Ovary (tissue), 9 donors: ENCODE measurements around the gene DHH. TPM values are rescaled to one million over a fixed set of nuclear protein-coding genes. Genes with fewer than 3 reads are reported as not detected.
A peak's percentile ranks its signal among the peaks of the same experiment; 100 is the strongest.

Experiments
- DNase-seq, 5 donors: peaks; one replicate each; pipeline ENCODE4 v3.0.0-alpha.2; 2019 to 2020
- H3K27ac ChIP-seq, 2 donors: fragments of 200-600 bp; one replicate each; pipeline versions ENCODE4 v1.5.1 to v1.8.0; 2019 to 2022
- H3K27me3 ChIP-seq: fragments of 200-600 bp; one replicate; pipeline ENCODE4 v1.8.0; 2022
- H3K36me3 ChIP-seq: fragments of 200-600 bp; sonication (generic); one replicate; pipeline ENCODE4 v1.5.1; 2019
- H3K4me1 ChIP-seq: one replicate; pipeline ENCODE4 v1.8.1; 2013; ENCODE audit warnings: mild to moderate bottlenecking, moderate library complexity; ENCODE audit not compliant: insufficient read depth
- H3K4me3 ChIP-seq: fragments of 200-600 bp; sonication (generic); one replicate; pipeline ENCODE4 v1.5.1; 2017
- H3K9me3 ChIP-seq, 2 donors: fragments of 200-600 bp in 1 of 2; sonication (generic) in 1 of 2; one replicate each; pipeline versions ENCODE4 v1.5.1 to v1.8.1; 2013 to 2019; ENCODE audit warnings: mild to moderate bottlenecking in 1 of 2, moderate library complexity in 1 of 2
- CTCF ChIP-seq, 3 donors: fragments of 450-650 bp in 2 of 3; fragments of 200-600 bp in 1 of 3; IDR thresholded peaks; one replicate each; pipeline versions ENCODE4 v1.5.1 to v1.8.0; 2016 to 2022; ENCODE audit warnings: antibody characterized with exemption in 3 of 3, mild to moderate bottlenecking in 1 of 3
- EP300 ChIP-seq: sonication (generic); formaldehyde crosslinking; IDR thresholded peaks from one replicate; pipeline ENCODE4 v1.6.1; 2017; ENCODE audit warnings: antibody characterized with exemption
- POLR2A ChIP-seq: fragments of 450-650 bp; IDR thresholded peaks from one replicate; pipeline ENCODE4 v1.6.1; 2017; ENCODE audit warnings: antibody characterized with exemption, mild to moderate bottlenecking, moderate library complexity
- WGBS, 3 donors: extraction: QIAGEN DNeasy Blood & Tissue Kit in 1 of 3; methylation state at CpG; one replicate each; pipeline versions ENCODE4 v1.1.5 to v1.1.7; 2013 to 2017; 5-methylcytosine and 5-hydroxymethylcytosine counted together
- intact Hi-C, 4 donors: fragments of 100-400 bp; cut with DNase I; formaldehyde crosslinking; loops; one replicate each; pipeline versions ENCODE4 v1.11.0 to v1.15.1; 2022 to 2023
- polyA plus RNA-seq, 2 donors: library from polyadenylated mRNA; stranded (reverse); fragments of 200-250 nt in 1 of 2; fragments of 350-450 nt in 1 of 2; fragmentation: Illumina TruSeq in 1 of 2; extraction: RNeasy Lipid Tissue Mini Kit (QIAGEN cat#74804) in 1 of 2; gene quantifications; one replicate each; pipeline ENCODE4 v1.2.3, GENCODE V29; 2013 to 2014
- total RNA-seq, 7 donors: library from RNA; depleted of rRNA in 2 of 7; stranded (reverse); fragments of >200 nt in 2 of 7; fragmentation: NEBNext Ultra II Directional in 3 of 7; extraction: Animal tissue kit (Norgen Biotek cat#: 25700) in 3 of 7; gene quantifications; one replicate each; pipeline versions ENCODE4 v1.1.0 to v1.2.4, GENCODE V29; 2016 to 2023
- donor health status: DM: no; HTN: no; CAD: no; lungs with moderate emphysema.
- donor health status: DM: no; HTN: no; CAD: no.
- donor health status: Bipolar disorder and iron deficiency.
- donor health status: DM: yes; HTN: yes; CAD: no.
- donor health status: DM: no; HTN: no; CAD: no.
- donor health status: DM: yes; HTN: yes; CAD: no.

Gene DHH
- total and polyA plus RNA-seq, 9 donors = 0.20 to 1.4 (median 0.72) TPM

- 5 to 8% (median 5%) methylated on average over 14 of the region's 14 CpGs for WGBS, 3 donors
- Histone ChIP-seq H3K9me3 (no peaks in the 10 kb centered on the region), H3K36me3 (no peaks in the 10 kb centered on the region), H3K4me3 (peak overlapping the region; percentile 1), H3K4me1 (peaks cover 13% of the 10 kb centered on the region), H3K27ac (no peak overlapping the region), H3K27me3 (peaks cover 3% of the 10 kb centered on the region)
- DNase-seq = no peak
- TF ChIP-seq CTCF (IDR thresholded peaks at IDR 0.05) (no peak), EP300 (no peak), POLR2A (no peak)
- intact Hi-C loops = loop anchor here in 2 of 4 donors (5.0 to 10.0 kb wide), 2 partner anchors 141 to 143 kb away; no protein-coding TSS in a partner anchor
Observed at GRCh38 chr12:49091836-49092085, 2.8 kb downstream of the DHH start.

GRCh38 chr12:49091056-49091835 is 3.4 kb downstream of the DHH start:
- peak in 1 of 5 donors; percentile 46 for DNase-seq
- Histone ChIP-seq H3K4me3 (no peak overlapping the region), H3K9me3 (no peaks in the 10 kb centered on the region), H3K4me1 (peaks cover 13% of the 10 kb centered on the region), H3K27me3 (peaks cover 3% of the 10 kb centered on the region), H3K36me3 (no peaks in the 10 kb centered on the region), H3K27ac (no peak overlapping the region)
- intact Hi-C loops = loop anchor here in 2 of 4 donors (5.0 to 10.0 kb wide), 2 partner anchors 141 to 144 kb away; no protein-coding TSS in a partner anchor
- WGBS, 3 donors = 76 to 81% (median 79%) methylated on average over 41 of the region's 41 CpGs
- TF ChIP-seq POLR2A (no peak), EP300 (no peak)

- DNase-seq = peak in 4 of 5 donors; percentile 52 to 72 (median 60)
- peaks cover 3% of the 10 kb centered on the region for H3K27me3 ChIP-seq
- intact Hi-C loops = loop anchor here (2.0 to 10.0 kb wide), 5 partner anchors 31 to 147 kb away; no protein-coding TSS in a partner anchor
- H3K27ac ChIP-seq = no peak overlapping the region
- H3K36me3 ChIP-seq = no peaks in the 10 kb centered on the region
- WGBS, 3 donors = 3 to 7% (median 5%) methylated on average over 53 to 88 of the region's 88 CpGs
- H3K4me3 ChIP-seq = peak overlapping the region; percentile 7
- peaks cover 13% of the 10 kb centered on the region for H3K4me1 ChIP-seq
- no peaks in the 10 kb centered on the region for H3K9me3 ChIP-seq
- TF ChIP-seq EP300 (no peak), CTCF (IDR thresholded peaks at IDR 0.05) (no peak), POLR2A (no peak)
Observed at GRCh38 chr12:49089821-49090773, 4.5 kb downstream of the DHH start.

GRCh38 chr12:49088932-49089330 is 5.7 kb downstream of the DHH start:
- H3K4me3 ChIP-seq = no peak overlapping the region
- 67 to 76% (median 72%) methylated on average over 6 of the region's 6 CpGs for WGBS, 3 donors
- H3K4me1 ChIP-seq = peaks cover 13% of the 10 kb centered on the region
- TF ChIP-seq POLR2A (no peak), EP300 (no peak), CTCF (IDR thresholded peaks at IDR 0.05) (no peak)
- H3K27me3 ChIP-seq = peaks cover 3% of the 10 kb centered on the region
- intact Hi-C loops = loop anchor here in 3 of 4 donors (2.0 to 5.0 kb wide), 3 partner anchors 32 to 148 kb away; no protein-coding TSS in a partner anchor
- H3K27ac ChIP-seq = no peak overlapping the region
- DNase-seq = no peak
- H3K9me3 ChIP-seq = no peaks in the 10 kb centered on the region
- no peaks in the 10 kb centered on the region for H3K36me3 ChIP-seq
